Fibroblast of skin of right quadriceps (primary cell): ENCODE measurements around the gene PRR16.

ENCODE experiments used
- DNase-seq: peaks from one replicate; pipeline ENCODE4 v3.0.0-alpha.2; 2013

Gene PRR16

DNA sequence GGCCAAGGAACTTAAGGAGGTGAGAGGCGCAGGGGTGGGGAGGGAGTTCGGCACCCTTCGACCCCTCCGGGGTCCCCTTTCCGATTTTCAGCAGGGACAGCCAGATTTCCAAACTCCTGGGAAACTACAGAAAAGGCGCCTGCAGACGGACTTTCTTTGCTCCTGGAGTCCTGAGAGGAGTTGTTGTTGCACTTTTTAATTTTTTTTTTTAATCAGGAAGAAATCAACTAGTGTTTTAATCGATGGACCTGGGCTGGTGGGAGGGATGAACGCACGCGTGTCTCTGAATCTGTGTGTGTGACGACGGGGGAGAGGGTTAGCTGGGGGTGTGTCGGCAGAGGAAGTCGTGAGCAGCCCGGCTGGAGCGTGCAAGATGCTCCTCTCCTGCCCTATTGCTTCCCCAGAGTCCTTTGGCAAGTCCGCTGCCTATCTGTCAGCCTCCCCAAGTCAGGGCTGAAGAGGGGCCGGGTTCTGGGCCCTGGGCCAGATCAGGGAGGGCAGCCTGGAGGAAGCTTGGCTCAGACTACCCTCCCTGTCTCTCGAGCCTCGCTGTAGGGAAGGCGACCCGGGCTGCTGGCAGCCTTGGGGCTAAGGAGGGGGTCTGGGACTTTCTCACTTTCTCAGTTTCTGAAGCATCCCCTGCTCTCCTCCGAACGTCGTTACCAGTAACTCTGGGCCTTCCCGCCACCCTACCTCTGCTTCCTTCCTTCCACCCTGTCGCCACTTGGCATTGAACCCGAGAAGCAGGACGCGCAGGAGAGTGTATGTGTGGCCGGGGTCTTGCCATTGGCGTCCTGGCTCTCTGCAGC is 731 bp downstream of the PRR16 start:
- peak; percentile 63 for DNase-seq

DNA sequence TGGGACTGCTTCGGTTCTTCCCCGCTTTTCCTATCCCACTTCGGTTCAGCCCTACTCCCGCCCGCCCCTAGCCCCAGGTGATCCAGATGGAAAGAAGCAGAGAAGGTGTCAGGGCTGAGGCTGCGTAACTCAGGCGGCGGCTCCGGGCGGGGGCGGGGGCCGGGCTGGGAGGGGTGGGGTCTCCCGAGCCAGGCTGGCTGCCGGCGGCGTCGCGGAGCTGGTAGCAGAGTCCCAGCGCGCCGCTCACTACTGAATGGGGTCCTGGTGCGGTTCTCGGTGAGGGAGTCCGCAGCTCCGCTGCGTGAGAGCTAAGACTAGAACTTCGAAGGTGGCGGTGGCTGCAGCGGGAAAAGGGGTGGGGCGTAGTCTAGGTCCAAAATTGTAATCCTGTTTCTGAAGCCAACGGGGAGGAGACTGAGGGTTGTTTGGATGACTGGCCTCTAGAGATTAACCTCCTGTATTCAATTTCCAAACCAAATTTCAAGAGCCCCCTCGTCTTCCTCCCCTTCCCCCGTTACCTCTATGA is 1.4 kb downstream of the PRR16 start:
- DNase-seq: peak; percentile 63

DNA sequence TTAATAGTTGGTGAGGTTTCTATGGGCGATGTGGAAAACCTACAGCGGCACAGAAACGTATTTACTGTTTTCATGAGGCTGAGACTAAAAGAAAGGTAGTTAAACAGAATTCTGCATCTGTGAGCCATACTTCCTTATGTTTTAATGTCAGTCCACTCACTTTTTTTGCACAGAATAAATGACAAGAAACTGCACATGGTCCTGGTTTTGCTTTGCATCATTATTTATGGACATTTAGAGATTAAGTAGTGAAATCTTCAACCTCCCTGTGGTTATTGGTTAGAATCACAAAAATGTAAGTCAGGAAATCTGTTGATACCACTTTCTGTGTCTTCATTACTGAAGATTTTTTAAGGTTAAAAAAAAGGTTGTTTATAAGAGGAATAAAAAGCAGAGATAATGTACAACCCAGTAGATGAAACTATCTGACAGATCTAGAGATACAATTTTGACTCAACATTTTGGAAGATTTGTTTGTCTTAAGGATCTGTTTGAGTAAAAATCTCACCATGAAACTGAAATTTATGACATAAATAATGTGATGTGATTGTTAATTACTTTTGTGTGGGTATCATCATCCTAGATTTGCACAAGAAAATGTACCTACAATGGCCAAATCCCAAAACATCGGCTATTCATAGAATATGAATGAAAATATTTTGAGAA is 2.4 kb downstream of the PRR16 start:
- peak; percentile 57 for DNase-seq

DNA sequence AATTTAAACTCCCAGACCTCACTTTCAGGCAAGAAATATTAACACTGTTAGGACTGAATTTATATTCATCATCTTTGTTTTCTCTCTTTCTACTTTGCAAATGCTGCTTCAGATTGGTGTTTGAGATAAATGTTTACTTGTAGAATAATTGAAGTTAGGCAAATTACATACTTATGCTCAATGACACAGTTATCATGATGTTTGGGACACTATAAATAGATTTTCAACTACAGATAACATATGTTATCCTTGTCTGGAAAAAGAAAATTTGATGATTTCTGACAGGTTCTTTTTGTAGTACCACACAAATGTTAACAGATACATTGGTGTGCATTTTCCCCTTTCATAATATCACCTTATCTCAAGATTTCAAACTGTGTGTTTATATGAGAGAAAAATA is 7.9 kb downstream of the PRR16 start:
- DNase-seq: no peak

DNA sequence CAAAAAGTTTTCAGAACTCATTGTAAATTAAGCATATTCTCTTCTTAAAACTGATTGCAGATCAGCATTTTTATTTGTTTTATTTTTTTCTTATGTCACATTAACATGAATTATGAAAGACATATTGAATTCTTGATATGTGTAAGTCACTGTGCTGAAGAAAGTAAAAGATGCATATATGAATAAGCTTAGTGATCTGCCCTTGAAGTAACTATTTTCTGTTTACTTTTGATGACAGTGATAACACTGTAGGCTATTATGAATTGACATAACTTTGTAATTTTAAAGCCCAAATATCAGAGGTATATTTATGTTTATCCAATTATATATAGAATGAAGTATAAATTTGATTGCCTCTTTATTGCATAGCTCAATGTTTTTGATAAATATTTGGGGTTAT is 8.8 kb downstream of the PRR16 start:
- no peak for DNase-seq

DNA sequence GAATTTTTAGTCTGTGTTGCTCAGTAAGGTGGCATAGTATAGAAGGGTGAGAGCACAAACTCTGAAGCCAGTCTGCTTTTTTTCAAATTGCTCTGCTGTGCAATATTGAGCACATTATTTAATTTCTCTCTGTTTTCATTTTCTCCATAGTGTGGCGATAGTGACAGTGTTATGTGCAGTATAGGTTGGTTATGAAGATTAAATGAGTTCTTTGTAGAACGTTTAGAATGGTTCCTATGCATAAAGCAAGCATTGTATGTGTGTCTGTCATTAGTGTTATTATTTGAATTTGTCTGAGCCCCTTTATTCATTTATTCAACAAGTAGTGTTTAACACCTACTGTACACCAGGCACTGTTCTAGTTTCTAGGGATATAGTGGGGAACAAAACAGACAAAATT is 9.2 kb downstream of the PRR16 start:
- no peak for DNase-seq

DNA sequence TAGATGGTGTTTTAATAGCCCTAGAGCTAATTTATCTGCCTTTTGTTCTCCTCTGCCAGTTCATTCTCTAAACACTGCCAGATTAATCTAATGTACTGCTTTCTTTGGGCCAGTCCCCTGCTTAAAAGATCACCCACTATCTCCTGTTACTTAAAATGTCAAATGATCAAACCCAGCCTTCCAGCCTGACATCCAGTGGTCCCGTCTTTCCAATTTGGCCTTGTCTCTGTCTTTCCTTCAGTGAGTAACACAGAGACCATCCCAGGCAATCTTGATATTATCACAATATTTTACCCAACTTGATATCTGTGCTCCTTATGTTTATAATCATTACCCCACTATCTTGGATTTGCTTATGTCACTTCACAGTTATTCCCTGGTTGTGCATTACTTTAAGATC is 12.0 kb downstream of the PRR16 start:
- DNase-seq: no peak

DNA sequence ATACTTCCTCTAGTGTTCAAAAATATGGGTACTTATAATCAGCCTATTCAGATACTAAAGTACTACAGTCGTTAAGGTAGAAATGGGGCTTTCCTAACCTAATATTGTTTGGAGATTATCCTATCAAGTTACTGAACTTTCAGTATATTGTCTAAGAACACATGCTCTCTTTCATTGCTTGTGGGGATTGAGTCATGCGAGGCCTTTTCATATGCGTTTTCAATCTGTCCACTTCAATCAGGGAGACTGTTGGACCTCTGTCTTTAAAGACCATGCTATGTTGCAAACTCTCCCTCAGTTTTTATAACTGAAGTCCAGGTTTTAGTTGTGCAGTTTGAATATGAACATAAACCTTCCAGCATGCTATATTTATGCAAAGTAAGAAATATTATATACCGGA is 15.0 kb downstream of the PRR16 start:
- peak; percentile 51 for DNase-seq

DNA sequence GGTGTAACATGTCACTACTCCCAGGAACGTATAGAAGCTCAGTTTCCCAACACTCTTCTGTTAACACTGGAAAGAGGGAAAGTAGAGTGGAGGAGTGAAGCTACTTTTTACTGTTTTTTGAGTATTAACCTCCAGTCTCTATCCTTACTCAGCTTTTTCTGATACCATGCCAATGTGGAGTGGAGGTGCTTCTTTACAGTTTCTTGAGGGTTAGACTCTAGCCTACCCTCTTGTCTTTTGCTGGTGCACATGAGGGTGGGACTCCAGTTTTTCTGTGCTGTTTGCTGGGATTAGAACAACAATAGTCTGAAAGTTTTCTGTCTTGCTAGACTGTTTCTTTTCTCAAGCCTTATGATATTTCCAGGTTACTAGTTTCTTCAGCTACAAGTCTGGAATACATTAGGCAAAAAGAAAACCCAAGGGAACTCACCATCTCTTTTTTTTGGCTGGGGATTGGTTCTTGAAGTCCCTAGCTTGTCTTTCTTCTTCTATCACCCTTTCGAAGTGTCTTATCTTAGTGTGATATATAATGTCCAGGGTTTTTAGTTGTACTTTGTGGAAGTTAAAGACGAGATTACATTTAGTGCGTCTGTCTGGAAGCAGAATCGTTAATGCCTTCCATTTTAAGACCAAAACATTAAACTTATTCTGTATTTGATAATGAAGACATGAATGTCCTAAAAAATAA is 35.9 kb downstream of the PRR16 start:
- no peak for DNase-seq

DNA sequence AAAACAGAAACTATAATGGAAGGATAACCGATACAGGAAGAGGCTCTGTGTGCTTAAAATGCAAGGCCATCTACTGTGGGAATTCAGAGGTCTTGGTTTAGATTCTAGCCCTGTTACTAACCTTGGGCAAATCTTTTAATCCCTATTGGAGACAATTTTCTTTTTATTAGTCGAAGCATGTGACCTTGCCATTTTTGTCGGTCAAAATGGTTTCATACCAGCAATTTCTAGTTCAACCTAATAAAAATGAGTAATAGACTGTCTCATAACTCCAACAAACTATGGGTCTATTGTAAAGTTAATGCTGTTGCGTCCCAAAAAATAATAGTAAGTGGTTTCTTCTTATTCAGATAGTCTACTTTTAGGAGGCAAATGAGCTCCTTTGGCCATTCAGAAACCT is 38.4 kb downstream of the PRR16 start:
- no peak for DNase-seq

DNA sequence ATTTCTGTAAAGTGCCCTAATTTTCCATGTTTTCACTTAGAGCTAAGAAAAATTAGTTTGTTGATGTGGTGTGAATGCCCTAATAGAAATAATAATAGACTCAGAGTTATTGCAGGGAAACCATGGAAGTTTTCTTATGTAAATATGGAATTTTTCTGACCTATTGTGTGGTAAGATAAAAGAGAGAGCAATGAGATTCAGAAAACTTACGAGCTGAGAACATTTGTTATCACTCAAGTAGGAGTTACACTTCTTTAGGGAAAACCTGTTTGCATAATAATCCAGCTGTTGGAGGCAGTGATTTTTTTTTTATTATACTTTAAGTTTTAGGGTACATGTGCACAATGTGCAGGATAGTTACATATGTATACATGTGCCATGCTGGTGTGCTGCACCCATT is 39.2 kb downstream of the PRR16 start:
- no peak for DNase-seq

DNA sequence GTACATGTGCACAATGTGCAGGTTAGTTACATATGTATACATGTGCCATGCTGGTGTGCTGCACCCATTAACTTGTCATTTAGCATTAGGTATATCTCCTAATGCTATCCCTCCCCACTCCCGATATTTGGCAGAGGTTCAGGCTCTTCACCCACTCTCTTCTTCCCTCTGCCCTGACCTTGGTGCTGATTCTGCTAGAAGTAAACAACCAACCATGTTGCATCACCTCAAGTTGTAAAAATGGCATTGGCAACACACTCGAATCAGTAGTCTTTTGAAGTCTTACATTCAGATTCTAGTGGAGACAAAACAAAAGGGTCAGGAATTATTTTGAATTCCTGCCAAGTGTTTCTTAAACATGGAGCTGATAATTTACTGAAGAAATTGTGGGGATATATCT is 40.0 kb downstream of the PRR16 start:
- peak; percentile 18 for DNase-seq

DNA sequence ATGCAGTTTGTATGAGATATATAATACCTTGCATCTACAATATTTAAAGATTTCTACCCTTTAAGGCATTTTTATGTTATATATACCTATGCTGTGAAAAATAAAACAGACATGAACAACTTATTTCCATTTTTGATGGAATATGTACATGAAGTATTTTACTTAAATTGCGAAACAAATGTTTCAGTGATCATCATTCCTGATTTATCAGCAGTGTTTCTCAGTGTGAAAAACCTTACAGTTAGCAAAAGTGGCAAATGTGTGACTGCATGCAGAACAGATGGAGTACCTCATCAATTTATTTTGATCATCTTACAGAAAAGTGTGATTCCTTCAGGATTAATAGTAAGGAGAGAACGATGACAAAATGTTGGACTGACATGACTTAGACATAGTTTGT is 43.1 kb downstream of the PRR16 start:
- DNase-seq: peak; percentile 14

DNA sequence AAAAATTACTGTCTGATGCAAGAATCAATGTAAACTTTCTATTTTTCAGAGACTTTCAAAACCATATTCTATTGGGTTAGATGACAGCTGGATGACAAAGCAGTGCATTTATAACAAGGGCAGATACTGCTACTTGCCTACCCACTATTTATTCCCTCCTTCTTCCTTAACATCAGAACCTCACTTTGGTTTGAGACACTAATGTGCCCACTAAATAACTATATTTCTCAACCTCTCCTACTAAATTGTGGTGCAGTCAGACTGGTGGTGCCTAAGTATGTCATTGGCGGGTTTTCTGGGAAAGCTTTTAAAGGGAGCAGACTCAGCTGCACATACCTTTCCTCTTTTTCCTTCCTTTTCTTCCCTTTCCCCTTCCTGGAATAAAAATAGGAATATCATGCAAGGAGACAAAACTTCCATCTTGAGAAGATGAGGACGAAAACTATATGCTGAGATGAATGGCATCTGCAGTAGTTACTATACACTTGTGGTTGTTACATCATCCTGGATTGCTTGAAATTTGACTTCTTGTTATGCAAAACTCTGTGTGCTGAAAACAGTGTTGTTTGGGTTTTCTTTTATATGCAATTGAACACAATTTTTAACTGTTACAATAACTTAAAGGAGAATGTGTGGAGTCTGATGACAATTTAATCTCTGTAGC is 43.8 kb downstream of the PRR16 start:
- DNase-seq: peak; percentile 66

DNA sequence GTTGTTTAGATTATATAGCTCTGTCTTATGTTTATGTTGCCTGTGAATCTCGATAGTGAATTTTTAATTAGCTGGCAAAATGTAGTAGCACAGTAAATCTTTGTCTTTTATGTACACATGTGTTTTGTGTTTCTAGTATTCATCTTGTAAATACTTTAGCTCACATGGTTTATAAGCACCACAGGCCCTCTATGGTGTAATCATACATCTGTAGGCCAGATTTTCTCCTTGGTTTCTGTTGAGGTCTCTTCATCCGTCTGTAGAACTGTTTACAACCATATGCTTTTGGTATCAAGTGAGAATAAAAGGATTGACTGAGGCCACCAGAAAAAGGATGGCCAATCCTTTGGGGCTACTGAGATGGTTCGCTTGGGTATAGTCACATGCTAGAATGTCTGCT is 45.0 kb downstream of the PRR16 start:
- DNase-seq: peak; percentile 81

DNA sequence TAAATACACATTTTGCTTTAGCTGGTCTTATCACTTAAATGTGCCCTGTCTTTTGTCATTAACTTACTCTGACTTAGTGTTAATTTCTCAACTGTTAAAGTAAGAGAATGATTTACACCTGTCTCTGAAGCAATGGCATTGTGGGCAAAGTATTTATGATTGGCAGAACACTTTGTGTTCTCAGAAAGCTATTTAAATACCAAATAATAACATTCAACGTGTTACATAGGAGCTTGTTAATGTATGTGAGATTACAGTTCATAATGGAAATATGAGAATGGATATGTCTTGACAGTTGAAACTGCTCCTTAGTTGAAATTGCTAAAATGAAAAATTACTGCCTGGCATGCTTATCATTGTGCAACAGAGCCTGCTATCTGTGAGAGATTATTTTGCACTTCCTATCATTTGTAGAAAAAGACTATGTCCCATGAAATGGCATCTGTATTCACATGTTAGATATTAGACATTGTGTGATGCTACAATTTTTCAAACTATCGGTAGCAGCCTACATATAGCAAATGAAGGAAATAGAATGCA is 46.1 kb downstream of the PRR16 start:
- DNase-seq: no peak

DNA sequence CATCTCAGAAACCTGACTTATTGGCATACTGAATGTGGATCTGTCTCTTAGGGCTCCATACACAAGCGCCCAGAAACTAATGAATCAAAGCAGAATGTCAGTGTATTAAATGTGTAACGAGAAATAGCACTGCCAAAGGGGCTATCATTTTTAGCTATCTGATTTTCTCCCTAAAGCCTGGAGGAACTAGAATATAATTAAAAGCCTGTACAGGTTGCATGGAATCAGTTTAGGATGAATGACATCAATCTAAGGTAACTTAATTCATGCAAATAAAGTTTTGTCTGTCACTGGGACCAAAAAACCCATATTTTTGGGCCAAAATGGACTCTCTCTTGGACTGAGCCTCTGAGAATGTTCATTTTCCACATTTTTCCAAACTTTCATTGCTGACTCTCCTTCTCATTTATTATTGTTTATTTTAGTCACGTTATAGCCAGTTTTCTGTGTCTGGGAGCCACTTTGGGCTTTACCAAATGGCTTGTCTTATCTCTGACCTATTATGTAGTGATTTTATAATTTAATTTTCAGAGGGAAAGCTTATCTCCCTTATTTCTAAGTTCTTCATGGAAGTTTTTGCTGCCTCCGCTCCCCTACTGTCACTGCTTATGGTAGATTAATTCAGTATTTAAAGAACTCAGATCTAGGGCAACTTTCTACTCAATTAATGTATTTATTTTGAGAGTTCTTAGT is 47.0 kb downstream of the PRR16 start:
- no peak for DNase-seq

DNA sequence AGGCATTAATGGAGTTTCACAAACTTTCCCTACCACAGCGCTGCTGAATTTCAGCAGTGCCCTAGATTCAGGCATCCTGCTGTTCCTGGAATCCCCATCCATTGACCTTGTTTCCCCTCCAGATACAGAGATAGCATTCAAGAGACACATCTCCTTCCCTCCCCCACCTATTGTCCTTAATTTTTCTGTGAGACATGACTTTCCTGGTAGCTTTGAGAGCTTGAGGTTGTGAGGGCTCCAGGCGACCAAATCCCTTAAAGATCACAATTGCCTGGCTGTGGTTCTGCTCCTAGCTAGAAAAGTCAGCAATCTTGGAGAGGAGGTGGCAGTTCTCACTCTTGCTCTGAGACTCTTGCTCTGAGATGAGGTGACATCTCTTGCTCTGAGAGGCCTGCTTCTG is 48.0 kb downstream of the PRR16 start:
- no peak for DNase-seq

DNA sequence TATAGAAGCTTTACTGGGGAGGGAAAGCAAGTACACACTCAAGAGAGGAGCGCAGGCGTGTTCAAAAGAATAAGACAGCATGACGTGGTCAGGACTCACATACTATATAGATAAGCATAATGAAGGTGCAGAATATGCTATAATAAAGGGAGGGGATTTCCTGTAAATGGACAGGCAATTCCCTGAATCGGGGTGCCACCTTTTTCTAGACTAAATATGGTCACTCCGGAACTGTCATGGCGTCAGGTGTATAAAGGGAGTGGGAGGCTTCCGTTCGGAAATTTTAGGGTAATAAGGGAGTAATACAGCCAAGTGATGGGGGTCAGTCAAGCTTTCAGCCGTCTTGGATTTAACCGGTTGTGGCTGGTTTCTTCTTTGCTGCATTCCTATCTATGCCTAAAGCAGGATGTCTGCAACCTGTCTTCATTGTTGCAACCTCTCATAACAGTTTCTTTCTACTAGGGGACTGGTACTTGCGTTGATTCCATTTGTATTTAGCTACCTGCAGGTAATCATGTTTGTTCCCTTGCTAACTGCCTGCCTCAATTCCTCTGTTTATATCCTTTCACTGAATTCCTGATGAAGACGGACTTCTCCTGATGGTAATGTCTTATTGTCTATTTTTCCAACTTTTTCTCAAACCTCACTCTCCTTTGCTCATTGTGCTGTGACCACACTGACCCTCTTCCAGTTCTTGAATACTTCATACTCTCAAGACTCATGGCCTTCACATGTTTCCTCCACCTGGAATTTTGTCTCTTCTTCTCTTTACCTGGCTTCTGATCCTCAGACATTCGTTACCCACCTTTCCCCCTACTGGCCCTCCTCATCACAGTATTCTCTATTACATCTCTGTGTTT is 48.9 kb downstream of the PRR16 start:
- DNase-seq: no peak

DNA sequence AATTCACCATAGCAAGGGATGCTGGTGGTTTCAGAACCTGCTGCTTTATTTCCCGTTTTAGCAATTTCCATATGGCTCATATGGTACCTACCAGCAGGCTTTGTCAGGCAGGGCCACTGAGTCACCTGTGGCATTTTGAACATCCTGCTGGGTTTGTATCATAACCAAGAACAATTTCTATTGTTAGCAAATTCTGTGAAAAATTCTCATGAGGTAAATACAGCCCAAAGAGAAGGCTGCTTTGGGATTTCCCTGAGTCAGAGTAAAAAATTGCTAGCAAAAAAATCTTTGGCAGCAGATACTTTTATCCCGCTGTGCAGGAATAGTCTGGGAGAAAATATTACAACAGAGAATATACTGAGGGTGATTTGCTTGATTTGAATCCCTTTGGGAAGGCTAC is 52.7 kb downstream of the PRR16 start:
- peak; percentile 77 for DNase-seq

DNA sequence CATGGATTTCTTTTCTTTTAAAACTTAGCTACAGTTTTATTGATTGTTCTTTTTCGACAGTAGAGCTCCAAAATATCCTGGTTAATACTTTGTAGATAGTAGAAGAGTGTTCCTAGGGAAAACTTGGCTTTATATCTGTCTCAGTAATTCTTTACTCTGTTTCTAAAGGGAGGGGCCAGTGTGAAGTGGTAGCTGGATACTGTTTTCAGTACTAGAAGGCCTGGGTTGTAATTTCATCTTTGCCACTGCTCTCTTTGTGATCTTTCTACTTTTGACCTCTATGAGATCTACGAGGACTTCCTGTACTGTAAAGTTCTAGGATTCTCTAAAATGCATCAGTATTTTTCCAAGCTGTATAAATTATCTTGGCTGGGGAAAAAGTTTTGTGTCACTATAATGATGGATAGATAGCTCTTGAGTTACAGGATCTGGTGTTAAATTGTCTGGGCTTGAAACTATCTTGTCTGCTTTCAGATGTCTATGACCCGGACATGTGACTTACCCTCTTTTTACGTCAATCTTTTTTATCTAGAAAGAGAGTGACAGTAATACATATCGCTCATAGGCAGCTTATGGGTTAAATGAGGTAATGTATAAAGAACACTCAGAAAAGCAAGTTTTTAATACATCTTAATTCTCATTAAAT is 53.6 kb downstream of the PRR16 start:
- no peak for DNase-seq
